HepG2 (cell line): ENCODE measurements around the gene CIAPIN1. TPM values are rescaled to one million over a fixed set of nuclear protein-coding genes. Genes with fewer than 3 reads are reported as not detected.

ENCODE experiments used
- ATF2 ChIP-seq: sonication (generic); formaldehyde crosslinking; IDR thresholded peaks from 2 replicates; pipeline ENCODE4 v1.4.0; 2020; ENCODE audit warnings: missing genetic modification reagents
- CCDC6 ChIP-seq: sonication (generic); formaldehyde crosslinking; IDR thresholded peaks from 2 replicates; pipeline ENCODE4 v1.8.1; 2022; ENCODE audit warnings: mild to moderate bottlenecking, missing genetic modification reagents, moderate library complexity
- CHCHD3 ChIP-seq: sonication (generic); formaldehyde crosslinking; IDR thresholded peaks from 2 replicates; pipeline ENCODE4 v1.8.0; 2022; ENCODE audit warnings: mild to moderate bottlenecking, missing genetic modification reagents, moderate library complexity
- CREB1 ChIP-seq, 2 experiments: fragments of 450-650 bp in 1 of 2; IDR thresholded peaks; 2 replicates each; pipeline ENCODE4 v1.6.1; 2016 to 2017; ENCODE audit warnings: control low read depth in 1 of 2, mild to moderate bottlenecking in 1 of 2, missing compliant biosample characterization in 1 of 2, missing genetic modification characterization in 1 of 2
- MBD4 ChIP-seq: IDR thresholded peaks from 2 replicates; pipeline ENCODE4 v1.6.1; 2012; ENCODE audit warnings: low read length, inconsistent platforms, borderline replicate concordance
- NFE2L2 ChIP-seq: fragments of 150-350 bp; IDR thresholded peaks from 2 replicates; pipeline ENCODE4 v1.6.1; 2014; ENCODE audit warnings: low read length
- SRY ChIP-seq: sonication (generic); formaldehyde crosslinking; IDR thresholded peaks from 2 replicates; pipeline ENCODE4 v1.8.0; 2022; ENCODE audit warnings: mild to moderate bottlenecking, missing genetic modification reagents
- THAP11 ChIP-seq: IDR thresholded peaks from 2 replicates; pipeline ENCODE4 v1.6.1; 2016; ENCODE audit warnings: missing biosample characterization, missing genetic modification reagents
- ZHX2 ChIP-seq, 2 experiments: sonication (generic) in 1 of 2; formaldehyde crosslinking in 1 of 2; IDR thresholded peaks; 2 replicates each; pipeline versions ENCODE4 v1.6.1 to v1.9.0; 2014 to 2022; ENCODE audit warnings: antibody characterized with exemption in 1 of 2, borderline replicate concordance in 1 of 2, inconsistent platforms in 1 of 2, low read depth in 1 of 2, missing genetic modification reagents in 1 of 2
- ZNF160 ChIP-seq: sonication (generic); formaldehyde crosslinking; IDR thresholded peaks from 2 replicates; pipeline ENCODE4 v1.8.0; 2022; ENCODE audit warnings: mild to moderate bottlenecking, inconsistent platforms, missing genetic modification reagents
- ZNF20 ChIP-seq: sonication (generic); formaldehyde crosslinking; IDR thresholded peaks from 2 replicates; pipeline ENCODE4 v1.4.0; 2020; ENCODE audit warnings: mild to moderate bottlenecking, moderate library complexity, missing genetic modification reagents
- ZNF296 ChIP-seq: sonication (generic); formaldehyde crosslinking; conservative IDR thresholded peaks from 2 replicates; pipeline ENCODE4 v1.5.0; 2020; ENCODE audit warnings: mild to moderate bottlenecking, missing genetic modification reagents
- ZNF317 ChIP-seq: sonication (generic); formaldehyde crosslinking; IDR thresholded peaks from 2 replicates; pipeline ENCODE4 v1.5.0; 2020; ENCODE audit warnings: mild to moderate bottlenecking, missing genetic modification reagents
- ZNF33B ChIP-seq: sonication (generic); formaldehyde crosslinking; IDR thresholded peaks from 2 replicates; pipeline ENCODE4 v1.5.1; 2020; ENCODE audit warnings: mild to moderate bottlenecking, missing genetic modification reagents
- ZNF546 ChIP-seq: sonication (generic); formaldehyde crosslinking; conservative IDR thresholded peaks from 2 replicates; pipeline ENCODE4 v1.8.1; 2023; ENCODE audit warnings: mild to moderate bottlenecking, missing genetic modification reagents
- ZSCAN9 ChIP-seq: IDR thresholded peaks from 2 replicates; pipeline ENCODE4 v1.6.1; 2016; ENCODE audit warnings: borderline replicate concordance
- polyA plus RNA-seq, 8 experiments: library from polyadenylated mRNA; depleted of rRNA in 3 of 8; stranded (reverse) in 7 of 8; unstranded in 1 of 8; fragments of >200 nt; fragmentation: Illumina TruSeq in 4 of 8; extraction: Trizol in 4 of 8; gene quantifications; 2 replicates each; pipeline versions ENCODE4 v1.2.1 to v1.2.3, GENCODE V29; 2011 to 2016; ENCODE audit warnings: low read depth in 4 of 8, missing spikeins in 1 of 8, mixed read lengths in 1 of 8; ENCODE audit not compliant: insufficient read depth in 1 of 8
- total RNA-seq, 5 experiments: library from RNA; depleted of rRNA; stranded (reverse); fragments of >200 nt; fragmentation: Illumina TruSeq; extraction: Trizol; gene quantifications; 2 replicates each; pipeline ENCODE4 v1.2.3, GENCODE V29; 2016; ENCODE audit warnings: low read depth in 1 of 5

The CIAPIN1 gene
- total and polyA plus RNA-seq, 2 of the 13 experiments (the other 11 are each of a cell fraction or from before 2014, with no cell fraction given): 69.3 to 89.7 TPM

- TF ChIP-seq ZNF20 (no peak), ZNF296 (CRISPR knock-in tag) (no peak), MBD4 (no peak), ZNF546 (CRISPR knock-in tag) (no peak), ZSCAN9 (no peak; the same call in 1 of the 2 replicates), ZNF160 (CRISPR knock-in tag) (no peak), CCDC6 (no peak; the same call in 1 of the 2 replicates), ATF2 (no peak), ZNF317 (CRISPR knock-in tag) (0 out of 2 replicates have a peak, but pooled peaks have one; percentile 29), CHCHD3 (CRISPR knock-in tag) (no peak), NFE2L2 (no peak), ZHX2 (IDR thresholded peaks at IDR 0.05; ENCODE audit: low read depth) (no peak), ZHX2 (CRISPR knock-in tag; IDR thresholded peaks at IDR 0.05; ENCODE audit: borderline replicate concordance) (no peak), THAP11 (CRISPR knock-in tag) (no peak), SRY (CRISPR knock-in tag) (peak; percentile 46; the same call in 1 of the 2 replicates), ZNF33B (CRISPR knock-in tag) (0 out of 2 replicates have a peak, but pooled peaks have one; percentile 28), CREB1 (IDR thresholded peaks at IDR 0.05) (no peak), CREB1 (CRISPR knock-in tag; IDR thresholded peaks at IDR 0.05) (no peak)
Measured at GRCh38 chr16:57485916-57486857, 39.0 kb upstream of the CIAPIN1 start, which contains the start of gene DOK4 (continued).
